DMS53 (cell line): ENCODE data around the gene SAMM50.

Source experiments
- DNase-seq: peaks from one replicate; lab custom pipeline; 2025; lab: John Stamatoyannopoulos, UW

The SAMM50 gene

GRCh38 chr22:43945632-43946383 is 9.4 kb upstream of the SAMM50 start:
- DNase-seq: peak; percentile 83

GRCh38 chr22:43946384-43946667 is 8.9 kb upstream of the SAMM50 start:
- peak; percentile 15 for DNase-seq

GRCh38 chr22:43948836-43949406 is 6.3 kb upstream of the SAMM50 start:
- DNase-seq: no peak

GRCh38 chr22:43951391-43951790 is 3.9 kb upstream of the SAMM50 start:
- no peak for DNase-seq

- no peak for DNase-seq
Measured at GRCh38 chr22:43951966-43952365, 3.3 kb upstream of the SAMM50 start.

GRCh38 chr22:43953988-43954785 is 1.1 kb upstream of the SAMM50 start:
- peak; percentile 24 for DNase-seq

GRCh38 chr22:43955883-43956782 is 891 bp downstream of the SAMM50 start:
- DNase-seq: peak; percentile 44

GRCh38 chr22:43956805-43957463 is 1.7 kb downstream of the SAMM50 start:
- no peak for DNase-seq

GRCh38 chr22:43957871-43958270 is 2.6 kb downstream of the SAMM50 start:
- no peak for DNase-seq

- no peak for DNase-seq
Measured at GRCh38 chr22:43964314-43964857, 9.1 kb downstream of the SAMM50 start.

- no peak for DNase-seq
Measured at GRCh38 chr22:43967069-43967468, 11.8 kb downstream of the SAMM50 start.

GRCh38 chr22:43968614-43969013 is 13.4 kb downstream of the SAMM50 start:
- no peak for DNase-seq

GRCh38 chr22:43969021-43969878 is 14.0 kb downstream of the SAMM50 start:
- DNase-seq: no peak

- DNase-seq: no peak
Measured at GRCh38 chr22:43969989-43970755, 14.9 kb downstream of the SAMM50 start.

GRCh38 chr22:43971112-43971511 is 15.9 kb downstream of the SAMM50 start:
- no peak for DNase-seq

- DNase-seq: no peak
Measured at GRCh38 chr22:43972931-43973462, 17.8 kb downstream of the SAMM50 start.

GRCh38 chr22:43974028-43974545 is 18.8 kb downstream of the SAMM50 start:
- DNase-seq: no peak

- no peak for DNase-seq
Measured at GRCh38 chr22:43975041-43975440, 19.8 kb downstream of the SAMM50 start.
